AG09319 (cell line): ENCODE data around the gene GAP43.

ENCODE experiments used
- DNase-seq: peaks from one replicate; pipeline ENCODE4 v3.0.0-alpha.2; 2010; ENCODE audit warnings: low read depth; ENCODE audit errors: extremely low read depth
- TF ChIP-seq, protein P1 (sequence below): IDR thresholded peaks from 2 replicates; pipeline ENCODE4 v1.5.1; 2011; ENCODE audit warnings: low read depth, mild to moderate bottlenecking, inconsistent platforms, low read length, moderate library complexity

GAP43 gene

DNA sequence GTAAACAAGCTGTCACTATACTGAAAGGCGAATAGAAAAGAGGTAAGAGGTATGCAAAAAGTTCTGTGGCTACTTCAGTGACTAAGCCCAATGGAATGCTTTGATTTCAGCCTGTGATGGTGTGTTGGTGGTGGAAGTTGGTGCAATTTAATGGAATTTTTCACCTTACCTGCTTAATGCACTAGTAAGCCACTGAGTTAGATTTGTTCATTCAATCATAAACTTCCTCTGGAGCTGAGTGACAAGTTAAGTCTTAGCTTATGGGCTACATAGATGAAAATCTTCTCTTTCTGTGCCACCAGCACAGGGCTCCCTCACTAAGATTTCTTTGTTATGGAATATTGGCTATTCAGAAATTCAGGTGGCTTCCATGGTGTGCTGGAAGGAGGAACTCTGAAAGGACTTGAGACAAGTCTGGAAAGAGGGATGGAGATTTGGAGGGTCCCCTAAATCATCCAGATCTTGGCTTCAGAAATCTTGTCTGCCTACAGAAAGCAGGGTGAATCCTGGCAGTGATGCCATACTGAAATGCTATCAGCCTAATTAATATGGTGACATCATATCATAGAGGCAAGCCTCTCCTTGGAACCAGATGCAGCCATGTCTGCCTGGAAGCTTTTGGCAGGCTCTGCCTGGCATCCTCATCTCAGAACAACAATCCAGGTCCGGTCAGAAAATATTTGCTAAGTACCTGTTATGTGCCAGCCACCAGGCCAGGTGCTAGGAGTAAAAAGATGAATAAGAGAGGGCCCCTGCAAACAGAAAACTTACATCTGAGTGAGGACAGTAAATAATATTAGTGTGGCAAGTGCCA, 8.1 kb upstream of the GAP43 start:
- no peak for DNase-seq

DNA sequence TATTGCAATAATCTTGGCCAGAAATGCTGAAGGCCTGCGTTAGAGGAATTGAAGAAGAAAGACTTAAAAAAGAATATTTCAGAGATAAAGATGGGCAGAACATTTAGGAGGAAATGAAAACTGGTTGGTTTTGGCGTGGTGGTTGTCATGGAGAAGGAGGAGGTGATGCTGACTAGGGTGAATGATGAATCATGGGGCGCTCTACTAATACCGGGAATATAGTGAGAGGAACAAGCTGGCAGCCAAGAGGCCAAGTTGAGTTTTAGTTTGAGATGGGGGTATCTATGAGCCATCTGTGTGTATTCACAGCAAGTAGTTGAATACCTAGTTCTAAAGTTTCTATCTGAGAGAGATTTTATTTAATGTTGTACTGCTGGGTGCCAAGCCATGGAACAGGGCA, 6.8 kb upstream of the GAP43 start:
- TF ChIP-seq, protein P1, sequence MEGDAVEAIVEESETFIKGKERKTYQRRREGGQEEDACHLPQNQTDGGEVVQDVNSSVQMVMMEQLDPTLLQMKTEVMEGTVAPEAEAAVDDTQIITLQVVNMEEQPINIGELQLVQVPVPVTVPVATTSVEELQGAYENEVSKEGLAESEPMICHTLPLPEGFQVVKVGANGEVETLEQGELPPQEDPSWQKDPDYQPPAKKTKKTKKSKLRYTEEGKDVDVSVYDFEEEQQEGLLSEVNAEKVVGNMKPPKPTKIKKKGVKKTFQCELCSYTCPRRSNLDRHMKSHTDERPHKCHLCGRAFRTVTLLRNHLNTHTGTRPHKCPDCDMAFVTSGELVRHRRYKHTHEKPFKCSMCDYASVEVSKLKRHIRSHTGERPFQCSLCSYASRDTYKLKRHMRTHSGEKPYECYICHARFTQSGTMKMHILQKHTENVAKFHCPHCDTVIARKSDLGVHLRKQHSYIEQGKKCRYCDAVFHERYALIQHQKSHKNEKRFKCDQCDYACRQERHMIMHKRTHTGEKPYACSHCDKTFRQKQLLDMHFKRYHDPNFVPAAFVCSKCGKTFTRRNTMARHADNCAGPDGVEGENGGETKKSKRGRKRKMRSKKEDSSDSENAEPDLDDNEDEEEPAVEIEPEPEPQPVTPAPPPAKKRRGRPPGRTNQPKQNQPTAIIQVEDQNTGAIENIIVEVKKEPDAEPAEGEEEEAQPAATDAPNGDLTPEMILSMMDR: no peak
- DNase-seq: no peak

More for the DNA sequence above, 8.1 kb upstream of the GAP43 start:
- TF ChIP-seq, protein P1: no peak

DNA sequence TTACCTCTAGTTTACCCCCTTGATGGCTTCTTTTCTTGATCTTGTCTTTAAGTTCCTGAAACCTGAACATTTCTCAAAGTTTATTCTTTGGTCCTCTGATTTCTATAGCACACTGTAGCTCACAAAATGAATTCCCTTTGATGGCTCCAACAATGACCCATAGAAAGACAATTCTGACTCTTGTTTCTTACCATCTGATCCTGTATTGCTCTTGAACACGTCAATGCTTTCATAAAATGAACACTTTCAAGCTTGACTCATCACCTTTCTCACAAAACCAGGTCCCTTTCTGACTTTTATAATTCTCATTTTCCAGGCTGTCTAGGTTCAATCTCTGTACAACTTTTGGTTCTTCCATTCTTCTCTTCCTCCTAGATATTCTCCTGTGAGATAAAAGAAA, 5.7 kb upstream of the GAP43 start:
- TF ChIP-seq, protein P1: no peak
- DNase-seq: no peak

DNA sequence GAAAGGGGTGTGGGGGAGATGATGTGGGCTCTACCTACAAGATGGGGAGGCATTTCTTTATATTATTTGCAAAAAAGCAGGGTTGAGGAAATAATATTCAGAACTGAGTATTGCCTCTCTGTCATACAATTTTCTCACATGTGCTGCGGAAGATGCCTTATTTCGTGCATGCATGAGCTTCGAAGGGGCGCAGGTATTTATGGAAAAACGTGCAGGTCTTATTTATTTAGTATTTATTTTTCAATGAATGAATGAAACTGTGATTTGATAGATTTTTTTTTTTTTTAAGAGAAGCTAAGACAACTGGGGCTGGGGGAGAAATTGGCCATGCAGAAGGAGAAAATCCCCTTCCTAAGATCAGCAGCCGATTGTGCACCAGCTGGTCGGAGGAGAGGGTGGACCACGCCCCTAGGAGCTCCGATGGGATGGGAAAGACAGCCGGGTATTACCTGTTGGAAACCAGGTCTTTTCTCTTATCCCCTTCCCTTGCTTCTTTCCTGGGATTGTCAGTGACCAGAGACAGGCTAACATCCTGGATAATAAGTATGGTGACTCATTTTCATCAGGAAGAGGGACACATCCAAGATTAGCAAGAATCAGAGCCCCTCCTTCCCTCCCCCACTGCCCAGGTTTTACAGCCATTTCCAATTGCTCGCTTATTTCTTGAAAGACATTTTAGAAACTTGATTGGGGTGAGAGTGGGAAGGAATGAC, 875 bp downstream of the GAP43 start:
- TF ChIP-seq, protein P1: no peak
- no peak for DNase-seq

DNA sequence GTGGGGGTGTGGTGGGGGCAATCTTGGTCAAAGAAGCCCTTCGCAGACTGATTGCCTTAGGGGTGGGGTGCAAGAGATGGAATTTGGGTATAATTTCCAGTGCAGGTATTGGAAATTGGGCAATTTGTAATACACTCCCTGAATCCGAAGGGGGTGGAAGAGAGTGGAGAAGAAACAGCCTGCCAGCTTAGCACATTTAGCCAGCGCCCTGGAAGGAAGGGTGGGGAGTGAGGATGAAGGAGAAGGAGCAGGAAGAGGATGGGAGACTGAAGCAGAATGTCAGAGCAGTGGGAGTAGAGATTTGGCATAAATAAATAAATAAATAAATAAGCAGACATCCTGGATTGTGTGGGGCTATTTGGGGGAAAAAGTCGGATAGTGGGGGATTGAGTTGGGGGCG, 1.6 kb downstream of the GAP43 start:
- TF ChIP-seq, protein P1: no peak
- DNase-seq: no peak

DNA sequence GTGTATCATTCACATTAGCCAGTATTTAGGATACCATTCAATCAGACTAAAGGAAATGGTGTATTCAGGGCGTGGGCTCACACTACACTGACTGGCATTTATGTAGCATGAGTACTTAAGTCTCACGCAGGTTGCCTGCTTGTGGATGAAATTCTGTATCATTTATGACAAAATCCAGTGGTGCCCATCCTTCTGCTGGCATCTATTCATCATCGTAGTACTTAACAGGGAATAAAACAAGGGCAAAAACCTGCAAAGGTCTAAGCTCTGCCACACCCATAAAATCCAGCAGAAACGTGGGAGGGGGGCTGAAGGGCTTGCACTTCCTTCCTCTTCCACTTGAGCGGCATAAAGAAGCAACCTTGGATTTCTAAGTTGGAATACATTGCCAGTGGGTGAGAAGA, 2.7 kb downstream of the GAP43 start:
- no peak for DNase-seq
- TF ChIP-seq, protein P1: no peak

DNA sequence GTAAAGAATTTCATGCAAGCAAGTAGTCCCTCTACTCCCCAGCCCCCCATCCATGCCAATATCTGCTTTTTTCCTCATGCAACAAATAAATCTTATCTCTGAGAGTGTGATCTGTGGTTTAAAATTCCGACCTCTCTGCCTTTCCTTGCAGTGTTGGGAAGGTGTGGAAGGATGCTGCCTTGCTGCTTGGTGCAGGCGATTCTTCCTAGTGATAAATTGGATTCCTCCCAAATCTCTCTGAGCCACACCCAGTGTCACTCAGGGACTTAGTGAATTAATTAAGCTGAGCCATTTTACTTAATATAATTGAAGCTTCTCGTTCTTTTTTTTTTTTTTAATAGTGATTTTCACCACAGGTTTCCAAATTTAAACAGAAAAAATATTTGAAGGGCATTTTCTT, 3.4 kb downstream of the GAP43 start:
- TF ChIP-seq, protein P1: no peak
- DNase-seq: no peak
